Caki2 (cell line): ENCODE measurements around the gene RIOK2. TPM values are rescaled to one million over a fixed set of nuclear protein-coding genes. Genes with fewer than 3 reads are reported as not detected.
A peak's percentile ranks its signal among the peaks of the same experiment; 100 is the strongest.
"Not testable (repeated sequence)": the region's sequence is repeated elsewhere in the genome, so short reads cannot be mapped to it uniquely, and the experiment has no call there.

Experiments
- DNase-seq: peaks from one replicate; pipeline ENCODE4 v3.0.0-alpha.2; 2015; ENCODE audit warnings: low read depth
- in situ Hi-C: cut with HindIII; loops from 2 replicates; pipeline ENCODE4 v1.10.0; 2016; ENCODE audit warnings: low sequenced_read_pairs, low pct_unique_long_range_greater_than_20kb, mixed read lengths
- total RNA-seq: library from RNA; depleted of rRNA; stranded (reverse); fragments of >200 nt; shearing (Covaris generic); gene quantifications from 2 replicates; pipeline ENCODE4 v1.2.3, GENCODE V29; 2014; ENCODE audit warnings: low replicate concordance; rRNA removed

The RIOK2 gene
- 13.2 and 56.0 TPM in 2 replicates for total RNA-seq

DNA sequence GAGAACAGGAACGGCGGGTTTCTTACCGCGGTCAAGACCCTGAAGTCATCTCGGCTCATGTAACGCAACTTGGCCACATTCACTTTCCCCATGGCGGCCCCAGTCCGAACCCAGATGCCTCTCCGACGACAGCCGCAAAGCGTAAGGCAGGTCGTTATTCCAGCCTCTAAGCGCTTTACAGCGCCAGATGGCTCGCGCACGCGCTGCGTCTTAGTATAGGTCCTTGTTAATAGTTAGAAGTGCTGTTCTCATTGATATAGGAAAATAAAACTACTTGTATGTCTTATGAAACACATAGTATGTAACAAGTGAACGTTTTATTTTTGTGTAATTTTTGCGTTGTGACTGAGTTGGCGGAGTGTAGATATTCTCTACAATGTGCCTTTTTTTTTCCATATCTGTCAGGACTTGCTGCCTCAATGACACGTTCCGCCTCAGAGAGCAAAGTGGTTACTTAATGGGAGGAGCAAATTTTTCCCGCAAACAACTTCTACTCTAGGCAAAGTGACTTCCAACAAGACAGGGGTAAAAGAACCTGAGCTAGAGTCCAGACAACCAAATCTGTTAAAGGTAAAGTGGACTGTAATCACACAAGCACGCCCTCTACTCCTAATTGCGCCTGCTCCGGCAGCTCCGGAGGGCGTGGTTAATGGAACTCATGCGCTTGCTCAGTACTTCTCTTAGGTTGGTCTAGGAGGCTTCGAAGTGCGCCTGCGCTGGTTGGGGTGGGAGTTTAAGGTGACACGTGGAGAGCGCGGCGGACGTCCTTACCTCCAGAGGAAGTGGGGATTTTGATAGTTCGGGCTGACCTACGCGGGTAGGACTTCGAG is at the start of gene RIOK2:
RIOK2 (minus strand) TSS at position 148 of the 830 bp plus-strand sequence; CDS start at position 92, 56 bp downstream.
- in situ Hi-C loops, result no loop called here
- peak; percentile 94 for DNase-seq

DNA sequence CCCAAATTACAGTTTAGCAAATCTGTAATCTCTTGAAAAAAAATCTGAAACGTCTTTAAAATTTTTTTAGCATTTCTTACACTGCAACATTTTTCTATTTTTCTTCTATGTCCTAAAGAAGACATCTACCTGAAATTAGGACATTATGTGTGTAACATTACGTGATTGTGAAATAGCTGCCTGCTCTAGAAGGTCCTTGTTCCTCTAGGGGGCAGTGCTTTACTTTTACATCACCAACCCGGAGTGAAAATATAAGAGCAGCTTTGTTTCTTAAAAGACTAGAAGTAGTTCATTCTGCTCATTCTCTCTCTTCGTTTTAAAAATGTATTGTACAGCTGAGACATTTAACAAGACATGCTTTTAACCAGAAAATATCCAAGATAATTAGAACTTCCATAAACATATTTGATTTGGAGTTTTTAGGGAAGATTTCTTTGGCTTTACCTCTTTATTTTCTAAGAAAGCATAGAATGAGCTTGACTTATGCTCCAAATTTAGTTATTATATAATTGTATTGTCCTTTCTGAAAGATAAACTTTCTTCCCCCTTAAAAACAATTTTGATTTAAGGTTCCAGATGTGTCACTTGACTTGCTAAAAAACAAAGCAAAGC is 48.1 kb upstream of the RIOK2 start:
- in situ Hi-C loops, result no loop called here

DNA sequence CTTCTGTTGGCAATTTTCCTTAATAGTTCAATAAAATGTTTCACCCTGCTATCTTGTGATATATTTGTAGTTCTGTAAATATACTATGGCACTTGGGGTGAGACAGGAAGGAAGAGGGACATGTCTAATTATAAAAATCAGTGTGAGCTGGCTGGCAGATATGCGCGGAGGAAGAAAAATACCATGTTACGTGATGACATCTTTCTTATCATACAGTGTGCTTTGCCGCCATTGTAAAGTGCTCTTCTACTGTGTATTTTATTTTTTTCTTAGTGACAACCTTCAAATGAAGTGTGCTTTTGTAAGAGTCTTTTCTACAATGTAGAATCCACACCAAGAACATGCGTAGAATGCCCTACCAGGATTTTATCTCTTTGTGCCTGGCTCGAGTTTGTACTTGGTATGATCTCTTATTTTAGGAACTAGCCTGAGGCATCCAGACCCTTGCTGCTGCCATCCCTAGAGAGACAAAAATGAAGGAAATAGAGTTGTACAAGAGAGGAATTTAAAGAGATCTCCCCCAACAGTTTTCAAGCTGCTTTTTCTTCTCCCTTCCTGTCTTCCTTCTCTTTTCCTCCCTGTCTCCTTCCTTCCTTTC is 46.7 kb upstream of the RIOK2 start:
- DNase-seq, result no peak
- in situ Hi-C loops, result no loop called here

More for the DNA sequence above, 48.1 kb upstream of the RIOK2 start:
- peak; percentile 28 for DNase-seq

DNA sequence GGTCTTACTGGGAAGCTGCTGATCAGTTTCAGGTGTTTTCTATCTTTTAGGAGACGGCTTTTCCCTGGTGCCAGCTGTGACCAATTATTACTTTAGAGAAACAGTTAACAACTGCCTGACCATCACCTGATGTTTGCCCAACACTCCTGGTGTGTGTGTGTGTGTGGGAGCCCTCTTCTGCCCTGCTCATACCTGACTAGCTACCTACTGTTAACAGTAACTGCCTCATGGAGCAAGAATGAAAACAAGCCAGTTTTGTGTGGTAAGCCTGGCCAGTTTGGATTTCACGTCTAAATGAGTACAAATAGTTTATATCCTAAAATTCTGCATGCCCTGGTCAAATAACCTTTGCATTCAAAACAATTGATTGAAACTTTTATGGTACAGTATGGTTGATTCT is 46.1 kb upstream of the RIOK2 start:
- in situ Hi-C loops, result no loop called here
- DNase-seq, result no peak

DNA sequence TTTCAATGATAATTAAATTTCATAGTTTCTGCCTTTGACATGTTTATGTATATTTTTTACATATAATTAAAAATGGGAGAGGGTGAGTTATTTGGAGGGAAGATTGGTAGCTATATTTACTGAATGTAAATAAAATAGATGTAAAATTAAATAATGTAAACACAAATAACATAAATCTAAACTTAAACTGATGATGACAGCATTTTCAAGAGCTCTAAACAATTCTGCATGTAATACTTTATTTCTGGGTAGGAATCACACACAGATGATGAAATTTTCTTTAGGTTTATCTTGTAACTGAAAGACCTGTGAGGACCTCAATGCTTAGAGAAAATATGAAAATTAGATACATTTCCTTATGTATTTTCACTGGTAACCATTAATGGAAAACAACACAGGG is 42.2 kb upstream of the RIOK2 start:
- in situ Hi-C loops, result no loop called here
- DNase-seq, result no peak

DNA sequence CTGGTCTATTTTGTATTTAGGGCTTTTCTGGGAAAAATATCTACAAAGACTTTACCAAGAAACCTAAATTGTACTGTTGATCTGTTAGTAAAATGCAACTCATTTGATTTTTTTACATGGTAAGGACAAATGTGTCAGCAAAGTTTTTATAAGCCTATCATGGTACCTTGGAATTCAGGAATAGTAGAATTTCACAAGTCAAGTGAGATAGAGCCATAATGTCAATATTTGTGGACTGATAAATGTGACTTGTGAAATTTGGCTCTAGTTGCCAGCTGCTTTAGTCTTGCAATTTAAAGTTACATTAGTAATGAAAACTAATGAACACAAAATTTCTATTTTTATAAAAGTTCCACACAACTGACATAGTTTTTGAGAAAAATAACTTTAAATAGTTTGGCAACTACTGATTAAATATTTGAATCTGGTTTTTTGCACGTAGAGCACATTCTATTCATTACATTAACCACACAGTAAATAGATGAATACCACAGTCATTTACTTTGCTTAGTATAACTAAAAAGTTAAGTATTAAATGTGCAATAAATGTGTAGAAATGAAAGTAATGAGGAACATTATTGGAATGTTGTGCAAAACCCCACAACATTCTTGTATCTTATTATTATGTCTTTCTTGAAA is 41.2 kb upstream of the RIOK2 start:
- in situ Hi-C loops, result no loop called here
- no peak for DNase-seq

DNA sequence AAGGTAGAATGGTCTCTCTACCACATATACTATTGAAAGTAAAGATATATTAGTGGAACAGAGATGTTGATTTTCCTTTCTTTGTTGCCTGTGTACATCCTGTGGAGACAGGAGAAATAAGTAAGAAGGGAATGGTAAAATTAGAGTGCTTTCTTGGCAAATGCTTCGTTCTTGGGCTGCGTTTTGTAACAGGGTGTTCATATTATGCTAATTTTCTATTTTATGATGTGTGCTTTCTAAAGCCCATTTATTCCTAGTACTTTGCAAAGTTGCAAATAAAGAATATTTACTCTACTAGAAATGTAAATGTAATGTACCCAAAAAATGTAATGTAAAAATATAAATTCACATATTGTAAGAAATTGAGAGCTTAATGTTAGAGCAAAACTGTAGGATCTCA is 40.5 kb upstream of the RIOK2 start:
- DNase-seq, result no peak
- in situ Hi-C loops, result no loop called here

DNA sequence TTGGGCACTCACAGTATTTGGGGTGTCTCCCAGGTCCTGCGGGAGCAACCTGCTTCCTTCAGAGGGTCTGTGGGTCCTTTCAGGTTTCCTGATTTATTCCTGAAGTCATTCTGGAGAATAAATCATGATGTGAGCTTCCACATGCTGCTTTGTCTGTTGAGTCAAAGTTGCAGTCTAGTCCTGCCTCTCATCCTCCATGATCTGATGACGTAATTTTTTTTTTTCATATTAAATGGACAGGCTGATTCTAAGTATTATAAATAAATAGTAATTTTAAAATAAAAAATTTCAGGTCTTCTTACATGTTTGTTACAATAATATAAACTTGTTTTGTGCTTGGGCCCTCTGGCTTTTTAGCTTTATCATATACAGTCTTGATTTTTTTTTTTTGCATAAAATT is 26.3 kb upstream of the RIOK2 start:
- in situ Hi-C loops, result no loop called here
- no peak for DNase-seq

DNA sequence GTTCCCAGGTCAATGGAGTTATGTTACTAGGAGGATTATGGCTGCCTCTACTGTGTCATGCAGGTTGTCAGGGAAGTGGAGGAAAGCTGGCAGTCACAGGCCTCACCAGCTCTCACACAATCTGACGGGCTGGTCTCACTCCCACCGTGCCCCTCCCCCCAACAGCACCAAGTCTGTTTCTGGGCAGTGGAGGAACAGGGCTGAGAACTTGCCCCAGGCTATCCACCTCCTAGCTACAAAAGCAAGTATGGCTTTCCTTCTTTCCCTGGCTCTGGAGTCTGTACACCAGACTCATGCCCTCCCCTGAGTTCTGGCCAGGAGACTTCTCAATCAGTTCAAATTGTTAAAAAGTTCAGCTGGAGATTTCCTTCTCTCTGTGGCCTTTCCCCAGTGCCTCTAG is 25.7 kb upstream of the RIOK2 start:
- in situ Hi-C loops, result no loop called here
- DNase-seq, result no peak

DNA sequence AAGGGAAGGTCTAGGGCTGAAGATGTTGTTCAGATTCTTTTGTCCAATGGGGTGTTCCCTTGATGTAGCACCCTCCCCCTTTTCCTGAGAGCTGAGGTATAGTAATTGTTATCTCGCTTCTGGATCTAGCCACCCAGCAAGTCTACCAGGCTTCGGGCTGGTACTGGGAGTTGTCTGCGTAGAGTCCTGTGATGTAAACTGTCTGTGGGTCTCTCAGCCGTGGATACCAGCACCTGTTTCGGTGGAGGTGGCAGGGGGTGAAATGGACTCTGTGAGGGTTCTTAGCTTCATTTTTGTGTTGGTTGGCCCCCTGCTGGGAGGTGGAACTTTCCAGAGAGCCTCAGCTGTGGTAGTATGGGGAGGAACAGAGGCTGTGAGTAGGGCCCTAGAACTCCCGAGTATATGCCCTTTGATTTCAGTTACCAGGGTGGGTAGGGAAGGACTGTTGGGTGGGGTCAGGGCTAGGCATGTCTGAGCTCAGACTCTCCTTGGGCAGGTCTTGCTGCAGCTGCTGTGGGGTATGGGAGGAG is 25.2 kb upstream of the RIOK2 start:
- in situ Hi-C loops, result no loop called here
- DNase-seq, result no peak

DNA sequence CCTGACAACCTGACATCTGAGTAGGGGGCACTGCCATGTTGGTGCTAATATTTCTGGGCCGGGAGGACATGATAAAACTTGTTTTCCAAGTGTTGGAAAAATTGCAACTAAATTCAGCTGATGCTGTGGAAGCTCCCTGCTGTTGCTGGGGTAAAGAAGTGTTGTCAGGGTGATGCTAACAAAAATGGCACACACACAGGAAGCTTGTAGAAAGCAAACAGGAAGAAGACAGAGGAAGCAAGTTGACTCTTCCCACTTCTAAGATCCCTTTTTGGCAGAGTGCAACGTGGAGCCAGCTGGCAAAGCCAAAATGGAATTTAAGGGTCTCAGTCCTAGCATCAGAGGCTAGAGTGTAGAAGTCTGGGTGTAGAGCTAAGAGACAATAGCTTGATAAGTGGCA is 11.3 kb upstream of the RIOK2 start:
- DNase-seq, result no peak
- in situ Hi-C loops, result no loop called here

DNA sequence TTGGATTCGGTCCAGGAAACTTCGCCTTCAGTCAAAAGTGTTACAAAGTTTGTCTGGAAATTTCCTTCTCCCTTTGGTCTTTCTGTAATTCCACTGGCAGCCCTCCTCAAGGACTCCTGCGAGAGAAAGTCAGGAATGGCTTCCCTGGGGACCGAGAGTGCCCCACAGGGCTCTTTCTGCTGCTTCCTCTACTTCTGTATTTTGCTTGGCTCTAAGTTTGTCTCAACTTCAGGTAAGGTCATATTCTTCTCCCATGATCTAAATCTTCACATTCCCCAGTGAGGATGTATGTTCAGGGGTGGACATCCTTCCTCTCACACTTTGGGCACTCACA is 10.3 kb upstream of the RIOK2 start:
- DNase-seq, result no peak
- in situ Hi-C loops, result no loop called here

DNA sequence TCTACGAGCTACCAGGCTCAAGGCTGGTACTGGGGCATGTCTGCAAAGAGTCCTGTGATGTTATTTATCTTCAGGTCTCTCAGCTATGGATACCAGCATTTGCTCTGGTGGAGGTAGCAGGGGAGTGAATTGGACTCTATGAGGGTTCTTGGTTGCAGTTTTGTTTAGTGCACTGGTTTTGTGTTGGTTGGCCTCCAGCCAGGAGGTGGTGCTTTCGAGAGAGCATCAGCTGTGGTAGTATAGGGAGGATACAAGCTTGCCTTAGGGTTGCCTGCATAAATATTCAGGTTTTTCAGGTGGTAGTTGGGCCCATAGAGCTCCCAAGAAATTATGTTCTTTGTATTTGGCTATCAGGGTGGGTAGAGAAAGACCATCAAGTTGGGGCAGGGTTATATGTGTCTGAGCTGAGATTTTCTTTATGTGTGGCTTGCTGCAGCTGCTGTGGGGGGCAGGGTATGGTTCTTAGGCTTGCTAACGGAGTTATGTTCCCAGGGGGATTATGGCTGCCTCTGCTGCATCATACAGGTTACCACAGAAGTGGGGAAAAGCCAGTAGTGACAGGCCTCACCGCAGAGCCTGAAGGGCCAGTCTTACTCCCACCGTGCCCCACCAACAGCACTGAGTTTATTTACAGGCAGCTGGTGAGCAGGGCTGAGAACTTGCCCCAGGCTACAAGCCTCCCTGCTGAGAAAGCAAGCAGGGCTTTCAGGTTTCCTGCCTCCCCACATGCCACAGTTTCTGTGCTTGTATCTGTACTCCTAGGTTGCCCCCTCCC is 9.7 kb upstream of the RIOK2 start:
- in situ Hi-C loops, result no loop called here
- no peak for DNase-seq

DNA sequence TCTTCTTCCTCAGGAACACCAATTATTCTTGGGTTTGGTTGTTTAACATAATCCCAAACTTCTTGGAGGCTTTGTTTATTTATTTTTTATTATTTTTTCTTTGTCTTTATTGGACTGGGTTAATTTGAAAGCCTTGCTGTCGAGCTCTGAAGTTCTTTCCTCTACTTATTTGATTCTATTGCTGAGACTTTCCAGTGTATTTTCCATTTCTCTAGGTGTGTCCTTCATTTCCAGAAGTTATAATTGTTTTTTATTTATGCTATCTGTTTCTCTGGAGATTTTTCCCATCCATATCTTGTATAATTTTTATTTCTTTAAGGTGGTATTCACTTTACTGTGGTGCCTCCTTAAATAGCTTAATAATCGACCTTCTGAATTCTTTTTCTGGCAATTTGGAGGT is 8.8 kb upstream of the RIOK2 start:
- DNase-seq, result no peak
- in situ Hi-C loops, result no loop called here

DNA sequence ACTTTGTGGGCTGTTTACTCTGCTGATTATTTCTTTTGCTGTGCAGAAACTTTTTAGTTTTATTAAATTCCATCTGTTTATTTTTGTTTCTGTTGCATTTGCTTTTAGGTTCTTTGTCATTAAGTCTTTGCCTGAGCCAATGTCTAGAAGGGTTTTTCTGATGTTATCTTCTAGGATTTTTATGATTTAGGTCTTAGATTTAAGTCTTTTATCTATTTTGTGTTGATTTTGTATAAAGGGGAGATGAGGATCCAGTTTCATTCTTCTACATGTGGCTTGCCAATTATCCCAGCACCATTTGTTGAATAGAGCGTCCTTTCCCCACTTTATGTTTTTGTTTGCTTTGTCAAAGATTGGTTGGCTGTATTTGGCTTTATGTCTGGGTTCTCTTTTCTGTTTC is 6.5 kb upstream of the RIOK2 start:
- in situ Hi-C loops, DNase-seq: not testable (repeated sequence)

DNA sequence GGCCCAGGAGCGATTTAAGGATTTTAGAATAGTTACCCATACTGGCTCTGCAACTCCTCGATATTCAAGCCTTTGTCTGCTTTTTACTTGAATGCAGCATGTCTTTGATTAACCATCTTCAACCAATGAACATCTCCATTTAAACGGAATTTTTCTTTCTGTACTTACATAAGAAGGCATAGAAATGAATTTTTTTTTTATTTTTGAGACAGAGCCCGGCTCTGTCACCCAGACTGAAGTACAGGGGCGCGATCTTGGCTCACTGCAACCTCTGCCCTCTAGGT is 825 bp upstream of the RIOK2 start:
- in situ Hi-C loops, result no loop called here

DNA sequence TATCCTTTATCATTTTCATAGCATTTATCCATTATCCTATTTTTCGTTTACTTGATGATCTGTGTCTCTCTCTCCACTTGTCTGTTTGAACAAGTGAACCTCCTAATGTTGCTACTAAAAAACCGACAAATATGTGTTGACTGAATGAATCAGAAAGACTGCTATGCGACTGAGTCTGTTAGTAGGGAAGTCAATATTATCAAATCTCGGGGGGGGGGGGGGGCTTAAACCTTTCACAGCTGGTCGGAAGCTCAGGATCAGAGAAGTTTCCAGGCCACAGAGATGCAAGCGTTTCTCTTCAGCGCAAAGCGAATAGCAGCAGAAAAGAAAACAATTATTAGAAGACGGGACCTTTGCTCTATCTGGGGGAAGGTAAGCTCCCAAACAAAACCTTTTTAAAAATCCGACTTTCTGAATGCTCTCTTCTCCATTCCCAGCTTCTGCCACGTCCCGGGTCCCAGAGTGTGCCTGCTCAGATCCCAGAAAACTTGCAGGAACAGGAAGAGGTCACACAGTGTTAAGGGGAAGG is 412 bp downstream of the RIOK2 start:
- in situ Hi-C loops, result no loop called here
- no peak for DNase-seq

More for the DNA sequence above, 825 bp upstream of the RIOK2 start:
- no peak for DNase-seq

DNA sequence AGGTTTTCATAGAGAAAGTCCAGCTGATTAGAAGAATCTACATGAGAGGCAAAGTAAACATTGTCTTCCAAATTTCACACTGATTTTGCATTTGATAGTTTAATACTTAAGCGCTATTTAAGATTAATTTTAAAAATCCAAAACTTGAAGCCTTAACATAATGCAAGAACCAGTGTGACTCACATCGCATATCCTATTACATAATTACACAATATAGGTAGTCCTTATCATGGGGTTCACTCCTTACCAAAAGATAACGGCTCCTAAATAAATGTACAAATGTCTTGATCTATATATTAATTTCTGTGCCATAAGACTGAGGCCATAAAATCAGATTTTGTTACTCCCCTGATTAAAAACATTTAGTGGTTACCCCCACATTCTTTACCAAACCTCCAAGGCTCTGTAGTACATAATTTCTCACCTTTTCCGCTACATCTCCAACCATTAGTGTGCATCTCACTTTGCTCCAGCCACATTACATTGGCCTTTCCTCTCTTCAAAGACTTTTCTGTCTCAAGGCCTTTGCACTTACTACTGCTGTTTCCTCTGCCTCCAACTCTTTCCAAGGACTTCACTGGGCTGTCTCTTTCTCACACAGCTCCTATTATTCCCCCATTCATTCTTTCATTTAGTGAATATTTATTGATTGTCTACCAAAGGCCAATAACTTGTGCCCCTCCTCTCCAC is 1.0 kb downstream of the RIOK2 start:
- DNase-seq, result no peak
- in situ Hi-C loops, result no loop called here
